ENCODE results near the gene STAT1. TPM values are rescaled to one million over a fixed set of nuclear protein-coding genes. Genes with fewer than 3 reads are reported as not detected.

The STAT1 gene
- total RNA-seq, 1 donor from 2014 or later: 61.7 TPM

- no peak overlapping the region for H3K27ac ChIP-seq
- DNase-seq (ENCODE audit: low spot score): peak; percentile 11
- peaks cover 7% of the 10 kb centered on the region for H3K4me1 ChIP-seq
- H3K4me2 ChIP-seq: peak overlapping the region; percentile 99
- peaks cover 12% of the 10 kb centered on the region for H3K36me3 ChIP-seq
- H3K36me3 Mint-ChIP-seq: peaks cover 1% of the 10 kb centered on the region
- no peaks in the 10 kb centered on the region for H3K4me1 Mint-ChIP-seq
- no peaks in the 10 kb centered on the region for H3K9me3 Mint-ChIP-seq
- peak overlapping the region; percentile 59 for H3K9ac ChIP-seq
- H3K27me3 ChIP-seq: peaks cover 37% of the 10 kb centered on the region
- no peak overlapping the region for H3K27ac Mint-ChIP-seq
- no peaks in the 10 kb centered on the region for H3K27me3 Mint-ChIP-seq (ENCODE audit: insufficient read depth, low read depth)
- peak overlapping the region; percentile 60 for H2AFZ ChIP-seq (replicated peaks)
- no peak for TF ChIP-seq EZH2 (IDR thresholded peaks at IDR 0.05)
- no peaks in the 10 kb centered on the region for H3F3A ChIP-seq (ENCODE audit: low read depth)
- H4K20me1 ChIP-seq (ENCODE audit: low read depth): no peaks in the 10 kb centered on the region
- peaks cover 20% of the 10 kb centered on the region for H3K79me2 ChIP-seq (ENCODE audit: low read depth)
- no peaks in the 10 kb centered on the region for H3K9me3 ChIP-seq (ENCODE audit: low read depth)
- no peak overlapping the region for H3K4me3 Mint-ChIP-seq
- peak overlapping the region; percentile 77 for H3K4me3 ChIP-seq
Observed at GRCh38 chr2:191012845-191013681, 908 bp downstream of the STAT1 start.

DNA sequence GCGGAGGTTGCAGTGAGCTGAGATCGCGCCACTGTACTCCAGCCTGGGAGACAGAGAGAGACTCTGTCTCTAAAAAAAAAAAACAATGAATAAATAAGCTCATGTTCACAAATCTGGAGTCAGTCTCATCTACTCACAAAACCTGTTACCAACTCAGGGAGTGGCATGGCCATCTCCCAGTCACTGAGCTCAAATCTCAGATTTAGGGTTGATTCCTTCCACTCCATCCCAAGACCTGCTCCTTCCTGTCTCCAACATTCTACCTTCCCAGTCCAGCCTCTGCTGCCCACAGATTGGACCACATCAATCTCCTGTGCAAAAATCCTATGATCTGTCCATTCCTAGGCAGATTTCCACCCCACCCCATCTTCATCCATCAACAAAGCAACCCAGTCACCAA is 1.6 kb downstream of the STAT1 start:
- DNase-seq (ENCODE audit: low spot score): no peak
- Mint-ChIP-seq H3K4me1 (no peaks in the 10 kb centered on the region), H3K27ac (no peak overlapping the region), H3K27me3 (ENCODE audit: insufficient read depth, low read depth) (no peaks in the 10 kb centered on the region), H3K4me3 (no peak overlapping the region), H3K9me3 (no peaks in the 10 kb centered on the region), H3K36me3 (peaks cover 1% of the 10 kb centered on the region)
- Histone ChIP-seq H3K4me3 (no peak overlapping the region), H3K36me3 (peaks cover 17% of the 10 kb centered on the region), H3K79me2 (ENCODE audit: low read depth) (peaks cover 20% of the 10 kb centered on the region), H3K27ac (no peak overlapping the region), H3K4me2 (peak overlapping the region; percentile 99), H3F3A (ENCODE audit: low read depth) (no peaks in the 10 kb centered on the region), H3K9me3 (ENCODE audit: low read depth) (no peaks in the 10 kb centered on the region), H3K9ac (no peak overlapping the region), H2AFZ (replicated peaks) (no peak overlapping the region), H3K27me3 (peaks cover 30% of the 10 kb centered on the region), H3K4me1 (peaks cover 7% of the 10 kb centered on the region), H4K20me1 (ENCODE audit: low read depth) (no peaks in the 10 kb centered on the region)
- TF ChIP-seq EZH2phosphoT487 (IDR thresholded peaks at IDR 0.05) (no peak), EZH2 (IDR thresholded peaks at IDR 0.05) (no peak)
- TF ChIP-seq, protein P1, sequence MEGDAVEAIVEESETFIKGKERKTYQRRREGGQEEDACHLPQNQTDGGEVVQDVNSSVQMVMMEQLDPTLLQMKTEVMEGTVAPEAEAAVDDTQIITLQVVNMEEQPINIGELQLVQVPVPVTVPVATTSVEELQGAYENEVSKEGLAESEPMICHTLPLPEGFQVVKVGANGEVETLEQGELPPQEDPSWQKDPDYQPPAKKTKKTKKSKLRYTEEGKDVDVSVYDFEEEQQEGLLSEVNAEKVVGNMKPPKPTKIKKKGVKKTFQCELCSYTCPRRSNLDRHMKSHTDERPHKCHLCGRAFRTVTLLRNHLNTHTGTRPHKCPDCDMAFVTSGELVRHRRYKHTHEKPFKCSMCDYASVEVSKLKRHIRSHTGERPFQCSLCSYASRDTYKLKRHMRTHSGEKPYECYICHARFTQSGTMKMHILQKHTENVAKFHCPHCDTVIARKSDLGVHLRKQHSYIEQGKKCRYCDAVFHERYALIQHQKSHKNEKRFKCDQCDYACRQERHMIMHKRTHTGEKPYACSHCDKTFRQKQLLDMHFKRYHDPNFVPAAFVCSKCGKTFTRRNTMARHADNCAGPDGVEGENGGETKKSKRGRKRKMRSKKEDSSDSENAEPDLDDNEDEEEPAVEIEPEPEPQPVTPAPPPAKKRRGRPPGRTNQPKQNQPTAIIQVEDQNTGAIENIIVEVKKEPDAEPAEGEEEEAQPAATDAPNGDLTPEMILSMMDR (IDR thresholded peaks at IDR 0.05): no peak

DNA sequence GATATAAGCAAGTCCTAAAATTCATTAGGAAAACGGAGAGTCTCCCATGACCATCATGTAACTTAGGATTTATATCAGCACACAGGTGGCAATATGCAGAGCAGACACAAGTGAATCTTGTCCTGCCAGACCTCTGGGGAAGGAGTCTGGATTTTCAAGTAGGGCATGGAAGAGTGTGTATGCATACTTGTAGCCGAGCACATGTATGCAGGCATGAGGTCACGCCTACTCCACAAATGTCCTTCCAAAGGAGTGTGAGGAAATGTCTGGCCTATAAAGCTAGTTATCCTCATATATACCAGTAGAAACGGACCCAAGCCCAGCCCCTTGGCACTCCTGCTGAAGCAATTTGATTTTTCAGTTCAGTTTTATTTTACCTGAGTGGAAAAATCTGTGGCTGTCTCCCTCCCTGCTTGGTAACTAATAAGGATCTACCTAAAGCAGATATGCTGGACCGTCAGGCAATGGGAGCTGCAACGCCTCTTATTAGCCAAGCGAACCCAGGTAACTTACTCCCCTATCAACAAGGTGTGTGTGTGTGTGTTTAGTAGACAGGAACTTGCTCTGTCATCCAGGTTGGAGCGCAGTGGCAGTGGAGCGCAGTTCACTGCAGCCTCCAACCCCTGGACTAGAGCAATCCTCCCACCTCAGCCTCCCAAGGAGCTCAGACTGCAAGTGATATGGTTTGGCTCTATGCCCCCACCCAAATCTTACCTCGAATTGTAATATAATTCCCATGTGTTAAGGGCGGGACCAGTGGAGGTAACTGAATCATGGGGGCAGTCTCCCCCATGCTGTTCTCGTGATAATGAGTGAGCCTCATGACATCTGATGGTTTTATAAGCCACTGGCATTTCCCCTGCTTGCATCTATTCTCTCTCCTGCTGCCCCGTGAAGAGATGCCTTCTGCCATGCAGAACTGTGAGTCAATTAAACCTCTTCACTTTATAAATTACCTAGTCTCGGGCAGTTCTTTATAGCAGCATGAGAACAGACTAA is 2.8 kb downstream of the STAT1 start:
- peaks cover 19% of the 10 kb centered on the region for H3K36me3 ChIP-seq
- Mint-ChIP-seq H3K36me3 (peaks cover 8% of the 10 kb centered on the region), H3K9me3 (no peaks in the 10 kb centered on the region), H3K4me1 (no peaks in the 10 kb centered on the region), H3K27me3 (ENCODE audit: insufficient read depth, low read depth) (no peaks in the 10 kb centered on the region), H3K4me3 (no peak overlapping the region), H3K27ac (no peak overlapping the region)
- H3K9ac ChIP-seq: no peak overlapping the region
- H3F3A ChIP-seq (ENCODE audit: low read depth): no peaks in the 10 kb centered on the region
- H3K79me2 ChIP-seq (ENCODE audit: low read depth): peaks cover 20% of the 10 kb centered on the region
- peaks cover 18% of the 10 kb centered on the region for H3K27me3 ChIP-seq
- no peak overlapping the region for H3K4me3 ChIP-seq
- no peak overlapping the region for H2AFZ ChIP-seq (replicated peaks)
- TF ChIP-seq, protein P1 (IDR thresholded peaks at IDR 0.05): no peak
- TF ChIP-seq EZH2 (IDR thresholded peaks at IDR 0.05): no peak
- TF ChIP-seq EZH2phosphoT487 (IDR thresholded peaks at IDR 0.05): no peak
- no peaks in the 10 kb centered on the region for H4K20me1 ChIP-seq (ENCODE audit: low read depth)
- no peak for DNase-seq (ENCODE audit: low spot score)
- no peak overlapping the region for H3K27ac ChIP-seq
- no peaks in the 10 kb centered on the region for H3K9me3 ChIP-seq (ENCODE audit: low read depth)
- H3K4me2 ChIP-seq: no peak overlapping the region
- H3K4me1 ChIP-seq: peaks cover 7% of the 10 kb centered on the region

All from neural progenitor cell (in vitro differentiated cells).